A673 (cell line): ENCODE results near the gene IGSF21. TPM values are rescaled to one million over a fixed set of nuclear protein-coding genes. Genes with fewer than 3 reads are reported as not detected.

Source experiments
- BruUV-seq: library from RNA; stranded (reverse); fragments of 400-500 nt; replicated peaks from 2 replicates; lab custom pipeline; 2021; lab: Mats Ljungman, UMichigan
- CTCF ChIA-PET: fragments of 300-600 bp; sonication (Branson Sonifier 250); formaldehyde crosslinking; loops from one replicate; lab custom pipeline; 2022; ENCODE audit warnings: antibody characterized with exemption; lab: Charles Lee
- POLR2A ChIA-PET: fragments of 300-600 bp; sonication (Branson Sonifier 250); formaldehyde crosslinking; loops from one replicate; lab custom pipeline; 2022; ENCODE audit warnings: antibody characterized with exemption; ENCODE audit not compliant: low non-redundant PET; lab: Charles Lee
- DNase-seq: peaks from one replicate; pipeline ENCODE4 v3.0.0-alpha.2; 2015; ENCODE audit warnings: low spot score
- H3K27ac ChIP-seq: fragments of 200-600 bp; sonication (generic); 2 replicates; pipeline ENCODE4 v1.5.1; 2016; ENCODE audit warnings: mixed run types, low read depth, mild to moderate bottlenecking, mixed read lengths, antibody characterized with exemption, low read length; ENCODE audit not compliant: poor library complexity, severe bottlenecking
- H3K27me3 ChIP-seq: fragments of 200-600 bp; sonication (generic); replicated peaks from 2 replicates; pipeline ENCODE4 v1.6.1; 2017; ENCODE audit warnings: mixed run types, low read depth, mild to moderate bottlenecking, mixed read lengths, antibody characterized with exemption, low read length; ENCODE audit not compliant: insufficient read depth, poor library complexity
- H3K36me3 ChIP-seq: fragments of 200-600 bp; sonication (generic); 2 replicates; pipeline ENCODE4 v1.6.1; 2016; ENCODE audit warnings: mixed run types, mild to moderate bottlenecking, mixed read lengths, antibody characterized with exemption, low read length; ENCODE audit not compliant: insufficient read depth, poor library complexity, severe bottlenecking
- H3K4me1 ChIP-seq: fragments of 200-600 bp; sonication (generic); 2 replicates; pipeline ENCODE4 v1.6.1; 2017; ENCODE audit warnings: mixed run types, mild to moderate bottlenecking, mixed read lengths, antibody characterized with exemption, low read length; ENCODE audit not compliant: insufficient read depth, poor library complexity, severe bottlenecking
- H3K4me3 ChIP-seq: fragments of 200-600 bp; sonication (generic); 2 replicates; pipeline ENCODE4 v1.5.1; 2016; ENCODE audit warnings: low read depth, mixed run types, mild to moderate bottlenecking, mixed read lengths, low read length; ENCODE audit not compliant: poor library complexity, severe bottlenecking
- H3K9me3 ChIP-seq: fragments of 200-600 bp; sonication (generic); 2 replicates; pipeline ENCODE4 v1.6.1; 2016; ENCODE audit warnings: mixed run types, low read depth, mild to moderate bottlenecking, mixed read lengths, antibody characterized with exemption, low read length; ENCODE audit not compliant: poor library complexity, severe bottlenecking
- CTCF ChIP-seq: fragments of 300-800, 200-600 bp; sonication (generic); conservative IDR thresholded peaks from 2 replicates; pipeline ENCODE4 v1.5.1; 2017; ENCODE audit warnings: low read depth, mild to moderate bottlenecking, antibody characterized with exemption, low read length, moderate library complexity, mixed read lengths
- EZH2 ChIP-seq: fragments of 200-600 bp; sonication (generic); IDR thresholded peaks from 2 replicates; pipeline ENCODE4 v1.6.1; 2017; ENCODE audit warnings: borderline replicate concordance, low read depth, mild to moderate bottlenecking, mixed read lengths, antibody characterized with exemption, low read length; ENCODE audit not compliant: poor library complexity, severe bottlenecking
- intact Hi-C: fragments of 100-400 bp; cut with micrococcal nuclease; formaldehyde crosslinking; loops from one replicate; pipeline ENCODE4 v1.10.0; 2022; ENCODE audit not compliant: unreplicated experiment
- total RNA-seq: library from RNA; stranded (reverse); gene quantifications from 2 replicates; pipeline ENCODE4 v1.2.3, GENCODE V29; 2021

Gene IGSF21
- total RNA-seq, 1 experiment from 2014 or later = 3.2 TPM

- CTCF ChIA-PET = no interaction called here
- POLR2A ChIA-PET = no interaction called here
- BruUV-seq = TSS peak; percentile 66
Observed at GRCh38 chr1:18353992-18354391, 246.4 kb downstream of the IGSF21 start.

DNA sequence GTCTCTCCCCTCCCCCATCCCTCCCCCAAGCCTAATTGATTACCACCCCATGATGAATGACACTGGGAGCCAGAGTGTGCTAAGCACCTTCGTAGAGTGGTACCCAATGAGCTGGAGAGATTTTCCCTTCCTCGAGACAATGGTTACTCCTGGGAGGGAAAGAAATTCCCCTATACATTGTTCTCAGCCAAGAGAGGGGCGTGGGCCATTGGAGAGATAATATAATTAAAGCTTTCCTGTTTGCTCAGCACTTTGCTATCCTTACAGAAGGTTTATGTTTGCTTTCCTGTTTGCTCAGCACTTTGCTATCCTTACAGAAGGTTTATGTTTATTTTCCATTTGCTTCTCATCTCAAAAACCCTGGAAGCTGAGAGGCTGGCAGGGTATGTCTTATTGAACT lies 247.0 kb downstream of the IGSF21 start:
- Histone ChIP-seq H3K4me3 (no peak overlapping the region), H3K27me3 (no peaks in the 10 kb centered on the region), H3K4me1 (peaks cover 42% of the 10 kb centered on the region), H3K27ac (peak overlapping the region; percentile 39), H3K9me3 (no peaks in the 10 kb centered on the region), H3K36me3 (no peaks in the 10 kb centered on the region)
- ChIA-PET CTCF (no interaction called here), POLR2A (no interaction called here)
- intact Hi-C loops = no loop called here
- TF ChIP-seq CTCF (no peak), EZH2 (no peak)
- peak; percentile 70 for DNase-seq
- no TSS peak for BruUV-seq

More at GRCh38 chr1:18353992-18354391, 246.4 kb downstream of the IGSF21 start:
- no peak for TF ChIP-seq EZH2
- peaks cover 42% of the 10 kb centered on the region for H3K4me1 ChIP-seq
- H3K4me3 ChIP-seq = no peak overlapping the region
- no peaks in the 10 kb centered on the region for H3K27me3 ChIP-seq
- H3K9me3 ChIP-seq = no peaks in the 10 kb centered on the region
- H3K27ac ChIP-seq = peak overlapping the region; percentile 39
- intact Hi-C loops = no loop called here
- H3K36me3 ChIP-seq = no peaks in the 10 kb centered on the region
- no peak for DNase-seq

GRCh38 chr1:18357622-18358230 lies 250.1 kb downstream of the IGSF21 start:
- ChIA-PET CTCF (no interaction called here), POLR2A (no interaction called here)
- DNase-seq = no peak
- H3K4me3 ChIP-seq = no peak overlapping the region
- peak overlapping the region; percentile 92 for H3K27ac ChIP-seq
- no peaks in the 10 kb centered on the region for H3K27me3 ChIP-seq
- BruUV-seq = no TSS peak
- H3K9me3 ChIP-seq = no peaks in the 10 kb centered on the region
- TF ChIP-seq EZH2 = no peak
- TF ChIP-seq CTCF = no peak
- peaks cover 35% of the 10 kb centered on the region for H3K4me1 ChIP-seq
- H3K36me3 ChIP-seq = no peaks in the 10 kb centered on the region
- intact Hi-C loops = no loop called here

- POLR2A ChIA-PET = interaction anchor here (0.7 kb wide), 1 partner anchor 18 kb away, joined by 7 read pairs; no protein-coding TSS in a partner anchor
- CTCF ChIA-PET = no interaction called here
- Histone ChIP-seq H3K9me3 (no peaks in the 10 kb centered on the region), H3K4me3 (no peak overlapping the region), H3K36me3 (no peaks in the 10 kb centered on the region), H3K27ac (peak overlapping the region; percentile 92), H3K27me3 (no peaks in the 10 kb centered on the region), H3K4me1 (peaks cover 29% of the 10 kb centered on the region)
- BruUV-seq = no TSS peak
- no peak for TF ChIP-seq EZH2
- TF ChIP-seq CTCF = no peak
- intact Hi-C loops = no loop called here
- DNase-seq = no peak
Observed at GRCh38 chr1:18358600-18358999, 251.0 kb downstream of the IGSF21 start.
